GM18951 (cell line): ENCODE measurements around the gene ALDOC.

ENCODE experiments used
- POLR2A ChIP-seq: IDR thresholded peaks from 4 replicates; pipeline ENCODE4 v1.6.1; 2011; ENCODE audit warnings: mild to moderate bottlenecking; ENCODE audit not compliant: insufficient read length, insufficient read depth; ENCODE audit errors: extremely low read depth
- in situ Hi-C: fragments of 300-500 bp; cut with MboI; formaldehyde crosslinking; loops from one replicate; pipeline ENCODE4 v1.12.0; 2022; ENCODE audit warnings: low sequenced_read_pairs, mixed read lengths, inconsistent platforms; ENCODE audit not compliant: unreplicated experiment

ALDOC gene

GRCh38 chr17:28574526-28574925 lies 2.2 kb downstream of the ALDOC start:
- no peak for TF ChIP-seq POLR2A
- in situ Hi-C loops: no loop called here

GRCh38 chr17:28573966-28574480 lies 2.7 kb downstream of the ALDOC start:
- no peak for TF ChIP-seq POLR2A
- in situ Hi-C loops: no loop called here

GRCh38 chr17:28573521-28573920 lies 3.2 kb downstream of the ALDOC start:
- no peak for TF ChIP-seq POLR2A
- in situ Hi-C loops: no loop called here

GRCh38 chr17:28573040-28573380 lies 3.7 kb downstream of the ALDOC start:
- in situ Hi-C loops: no loop called here
- no peak for TF ChIP-seq POLR2A

GRCh38 chr17:28572259-28573039 lies 4.2 kb downstream of the ALDOC start:
- in situ Hi-C loops: no loop called here
- TF ChIP-seq POLR2A: no peak

GRCh38 chr17:28571361-28572122 lies 5.2 kb downstream of the ALDOC start, which contains the start of gene PIGS:
Gene PIGS, minus strand, starts transcription at chr17:28571524. Its CDS starts 28 bp downstream, at chr17:28571496.
- peak; percentile 90 for TF ChIP-seq POLR2A
- in situ Hi-C loops: no loop called here

GRCh38 chr17:28570716-28571360 lies 5.9 kb downstream of the ALDOC start:
- in situ Hi-C loops: no loop called here
- TF ChIP-seq POLR2A: no peak

GRCh38 chr17:28569446-28569845 lies 7.2 kb downstream of the ALDOC start:
- no peak for TF ChIP-seq POLR2A
- in situ Hi-C loops: no loop called here

- no peak for TF ChIP-seq POLR2A
- in situ Hi-C loops: no loop called here
These were observed 9.1 kb downstream of the ALDOC start for GRCh38 chr17:28567604-28568003.

GRCh38 chr17:28563475-28563874 lies 13.2 kb downstream of the ALDOC start:
- in situ Hi-C loops: no loop called here
- no peak for TF ChIP-seq POLR2A

GRCh38 chr17:28555022-28555421 lies 21.7 kb downstream of the ALDOC start:
- in situ Hi-C loops: no loop called here
- TF ChIP-seq POLR2A: no peak

GRCh38 chr17:28554565-28554964 lies 22.1 kb downstream of the ALDOC start:
- no peak for TF ChIP-seq POLR2A
- in situ Hi-C loops: no loop called here

GRCh38 chr17:28553000-28553505 lies 23.6 kb downstream of the ALDOC start:
- in situ Hi-C loops: no loop called here
- no peak for TF ChIP-seq POLR2A
